Adrenal gland (tissue), 5 donors: ENCODE data around the gene MBTD1.

ENCODE experiments used
- CTCF ChIP-seq, 6 experiments: fragments of 450-650 bp in 4 of 6; fragments of 200-600 bp in 2 of 6; sonication (generic) in 1 of 6; IDR thresholded peaks; 1 replicate in 5 of 6; 2 replicates in 1 of 6; pipeline versions ENCODE4 v1.5.1 to v1.8.0; 2016 to 2021; ENCODE audit warnings: antibody characterized with exemption in 6 of 6, mild to moderate bottlenecking in 2 of 6, moderate library complexity in 1 of 6
- POLR2A ChIP-seq, 2 donors: fragments of 450-650 bp; IDR thresholded peaks; one replicate each; pipeline ENCODE4 v1.6.1; 2017; ENCODE audit warnings: antibody characterized with exemption in 2 of 2, mild to moderate bottlenecking in 2 of 2, moderate library complexity in 1 of 2
- donor health status: DM: no; HTN: no; CAD: no.

- TF ChIP-seq CTCF (IDR thresholded peaks at IDR 0.05): no peak
- TF ChIP-seq POLR2A (IDR thresholded peaks at IDR 0.05): no peak
Observed at GRCh38 chr17:51240275-51240674, 19.6 kb downstream of the MBTD1 start.
